ENCODE data around the gene SLC27A3.

DNA sequence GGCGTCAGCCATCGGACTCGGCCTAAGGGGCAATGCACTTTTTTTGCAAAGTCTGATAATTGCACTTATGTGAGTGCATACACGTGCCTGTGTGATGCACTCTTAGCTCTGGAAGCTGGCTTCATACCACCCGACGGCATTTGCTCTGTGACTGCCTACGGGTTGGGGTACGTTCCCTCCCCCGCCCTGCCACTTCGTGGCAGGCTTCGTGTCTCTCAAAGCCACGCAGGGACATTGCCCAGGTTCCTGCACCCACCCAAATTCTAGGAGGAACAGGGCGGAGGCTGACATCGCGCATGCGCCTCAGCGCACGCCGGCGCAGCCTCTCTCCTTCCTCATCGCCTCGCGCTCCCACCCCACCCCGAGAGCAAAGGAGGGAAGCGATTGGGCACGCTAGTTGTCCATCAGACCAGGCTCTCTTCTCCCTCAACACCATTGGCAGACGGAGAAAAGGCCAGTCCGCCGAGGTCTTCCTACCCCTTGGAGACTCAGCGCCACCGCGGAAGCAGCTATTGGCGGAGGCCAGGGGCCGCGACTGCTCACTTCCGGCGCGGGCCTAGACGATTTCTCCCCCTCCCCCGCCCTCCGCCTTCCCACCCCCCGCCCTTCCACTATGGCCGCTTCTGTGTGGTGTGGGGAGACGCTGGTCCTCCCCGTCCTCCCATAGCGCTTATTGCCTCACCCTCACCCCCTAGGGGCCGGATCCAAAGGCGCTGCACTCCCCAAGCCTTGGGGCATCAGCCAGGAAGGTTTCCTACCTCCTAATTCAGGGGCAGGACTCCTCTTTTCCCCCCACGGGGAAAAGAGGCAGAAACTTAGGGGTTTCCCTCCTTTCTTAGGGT, 47.5 kb upstream of the SLC27A3 start, which contains the start of gene INTS3:
- TF ChIP-seq, protein P1, sequence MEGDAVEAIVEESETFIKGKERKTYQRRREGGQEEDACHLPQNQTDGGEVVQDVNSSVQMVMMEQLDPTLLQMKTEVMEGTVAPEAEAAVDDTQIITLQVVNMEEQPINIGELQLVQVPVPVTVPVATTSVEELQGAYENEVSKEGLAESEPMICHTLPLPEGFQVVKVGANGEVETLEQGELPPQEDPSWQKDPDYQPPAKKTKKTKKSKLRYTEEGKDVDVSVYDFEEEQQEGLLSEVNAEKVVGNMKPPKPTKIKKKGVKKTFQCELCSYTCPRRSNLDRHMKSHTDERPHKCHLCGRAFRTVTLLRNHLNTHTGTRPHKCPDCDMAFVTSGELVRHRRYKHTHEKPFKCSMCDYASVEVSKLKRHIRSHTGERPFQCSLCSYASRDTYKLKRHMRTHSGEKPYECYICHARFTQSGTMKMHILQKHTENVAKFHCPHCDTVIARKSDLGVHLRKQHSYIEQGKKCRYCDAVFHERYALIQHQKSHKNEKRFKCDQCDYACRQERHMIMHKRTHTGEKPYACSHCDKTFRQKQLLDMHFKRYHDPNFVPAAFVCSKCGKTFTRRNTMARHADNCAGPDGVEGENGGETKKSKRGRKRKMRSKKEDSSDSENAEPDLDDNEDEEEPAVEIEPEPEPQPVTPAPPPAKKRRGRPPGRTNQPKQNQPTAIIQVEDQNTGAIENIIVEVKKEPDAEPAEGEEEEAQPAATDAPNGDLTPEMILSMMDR (IDR thresholded peaks at IDR 0.05): peak in 1 of 4 experiments; percentile 33
- peak; percentile 26 to 42 for TF ChIP-seq POLR2A (IDR thresholded peaks at IDR 0.05)

All from uterus (tissue), 2 donors.